ENCODE measurements around the gene SPEG. TPM values are rescaled to one million over a fixed set of nuclear protein-coding genes. Genes with fewer than 3 reads are reported as not detected.

SPEG gene
- total RNA-seq, 2 experiments from 2014 or later, result 2.1 to 2.3 TPM

GRCh38 chr2:219542931-219543595 lies 108.4 kb downstream of the SPEG start:
- no peaks in the 10 kb centered on the region for H3K9me3 Mint-ChIP-seq
- POLR2A ChIA-PET, result interaction anchor here (0.9 to 2.2 kb wide), 3 partner anchors 9 to 54 kb away, joined by 4 to 5 read pairs (median 4); no protein-coding TSS in a partner anchor
- intact Hi-C loops (cut with micrococcal nuclease), result loop anchor here (5.0 kb wide), 2 partner anchors 54 to 144 kb away; partner anchors contain the start of gene STK11IP

DNA sequence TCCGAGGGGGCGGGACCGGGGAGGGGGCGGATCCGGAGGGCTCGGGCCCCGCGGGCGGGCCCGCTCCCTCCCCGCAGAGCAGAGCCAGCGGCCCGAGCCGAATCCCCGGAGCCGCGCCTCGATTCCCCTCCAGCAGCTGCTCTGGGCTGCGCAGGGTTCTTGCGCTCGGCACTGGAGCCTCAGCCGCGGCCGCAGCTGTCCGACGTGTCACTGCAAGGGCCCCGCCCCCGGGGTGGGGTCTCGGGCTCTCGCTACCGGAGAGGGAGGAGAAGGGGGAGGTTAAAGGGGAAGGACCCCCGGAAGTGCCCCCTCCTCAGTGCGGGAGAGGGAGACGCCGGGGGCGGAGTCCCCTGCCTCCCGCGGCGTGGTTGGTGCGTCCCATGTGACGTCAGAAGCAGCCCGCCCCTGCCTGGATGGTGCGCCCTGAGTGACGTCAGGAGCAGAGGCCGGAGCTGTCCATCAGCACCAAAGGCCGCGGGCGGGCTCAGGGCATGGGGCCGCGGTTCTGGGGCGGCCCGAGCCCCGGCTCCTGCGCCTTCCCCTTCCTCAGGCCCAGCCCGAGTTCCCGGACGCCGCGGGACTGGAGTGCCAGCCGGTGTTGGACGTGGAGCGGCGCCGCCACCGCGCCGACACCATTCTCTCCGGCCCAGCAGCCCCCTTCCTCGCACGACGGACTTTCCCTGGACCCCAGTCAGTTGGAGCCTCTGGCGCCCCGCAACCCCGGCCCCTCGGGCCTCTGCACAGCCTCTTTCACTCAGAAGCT lies 109.1 kb downstream of the SPEG start, which contains the start of the genes CHPF and TMEM198:
Gene CHPF, minus strand, starts transcription at position 214 of the 763 bp plus-strand sequence. CDS start 271 bp downstream, outside the sequence.
Gene TMEM198, plus strand, starts transcription at position 433 of the 763 bp plus-strand sequence. CDS start 700 bp downstream, outside the sequence.
- Mint-ChIP-seq H3K4me1 (ENCODE audit: low read depth) (peaks cover 21% of the 10 kb centered on the region), H3K9me3 (no peaks in the 10 kb centered on the region), H3K27me3 (peaks cover 15% of the 10 kb centered on the region), H3K36me3 (ENCODE audit: low read depth) (peaks cover 8% of the 10 kb centered on the region), H3K27ac (peak within 1 kb of the TSS; percentile 77), H3K4me3 (peak within 1 kb of the TSS; percentile 93)
- POLR2A ChIA-PET, result interaction anchor here (0.9 to 1.5 kb wide), 2 partner anchors 8 to 52 kb away, joined by 3 to 4 read pairs; no protein-coding TSS in a partner anchor
- DNase-seq, result peak; percentile 97
- ATAC-seq, result peak; percentile 85
- intact Hi-C loops (cut with micrococcal nuclease), result loop anchor here (5.0 kb wide), 2 partner anchors 54 to 144 kb away; partner anchors contain the start of gene STK11IP
- CTCF ChIA-PET, result interaction anchor here (0.9 to 4.7 kb wide), 12 partner anchors 10 to 154 kb away, joined by 3 to 62 read pairs (median 6); partner anchors contain the start of genes GMPPA and STK11IP
- TF ChIP-seq CTCF (IDR thresholded peaks at IDR 0.05), result no peak

More at GRCh38 chr2:219542931-219543595, 108.4 kb downstream of the SPEG start:
- peaks cover 8% of the 10 kb centered on the region for H3K36me3 Mint-ChIP-seq (ENCODE audit: low read depth)
- H3K27me3 Mint-ChIP-seq, result peaks cover 12% of the 10 kb centered on the region
- peak overlapping the region; percentile 77 for H3K27ac Mint-ChIP-seq
- peak overlapping the region; percentile 93 for H3K4me3 Mint-ChIP-seq
- TF ChIP-seq CTCF (IDR thresholded peaks at IDR 0.05), result no peak
- ATAC-seq (peak; percentile 45), DNase-seq (peak; percentile 22)
- peaks cover 21% of the 10 kb centered on the region for H3K4me1 Mint-ChIP-seq (ENCODE audit: low read depth)
- CTCF ChIA-PET, result interaction anchor here (0.7 to 4.7 kb wide), 14 partner anchors 9 to 155 kb away, joined by 3 to 62 read pairs (median 6); partner anchors contain the start of genes GMPPA and STK11IP

GRCh38 chr2:219544567-219544966 lies 109.9 kb downstream of the SPEG start:
- ChIA-PET CTCF (interaction anchor here (0.9 to 3.3 kb wide), 4 partner anchors 9 to 98 kb away, joined by 3 to 26 read pairs (median 6); no protein-coding TSS in a partner anchor), POLR2A (interaction anchor here (0.9 to 1.5 kb wide), 2 partner anchors 8 to 51 kb away, joined by 3 to 4 read pairs; no protein-coding TSS in a partner anchor)
- peak overlapping the region; percentile 93 for H3K4me3 Mint-ChIP-seq
- H3K36me3 Mint-ChIP-seq (ENCODE audit: low read depth), result peaks cover 8% of the 10 kb centered on the region
- TF ChIP-seq CTCF (IDR thresholded peaks at IDR 0.05), result no peak
- H3K27ac Mint-ChIP-seq, result no peak overlapping the region
- DNase-seq (no peak), ATAC-seq (no peak)
- no peaks in the 10 kb centered on the region for H3K9me3 Mint-ChIP-seq
- peaks cover 16% of the 10 kb centered on the region for H3K27me3 Mint-ChIP-seq
- intact Hi-C loops (cut with micrococcal nuclease), result loop anchor here (5.0 kb wide), 2 partner anchors 53 to 143 kb away; partner anchors contain the start of gene STK11IP
- H3K4me1 Mint-ChIP-seq (ENCODE audit: low read depth), result peaks cover 21% of the 10 kb centered on the region

DNA sequence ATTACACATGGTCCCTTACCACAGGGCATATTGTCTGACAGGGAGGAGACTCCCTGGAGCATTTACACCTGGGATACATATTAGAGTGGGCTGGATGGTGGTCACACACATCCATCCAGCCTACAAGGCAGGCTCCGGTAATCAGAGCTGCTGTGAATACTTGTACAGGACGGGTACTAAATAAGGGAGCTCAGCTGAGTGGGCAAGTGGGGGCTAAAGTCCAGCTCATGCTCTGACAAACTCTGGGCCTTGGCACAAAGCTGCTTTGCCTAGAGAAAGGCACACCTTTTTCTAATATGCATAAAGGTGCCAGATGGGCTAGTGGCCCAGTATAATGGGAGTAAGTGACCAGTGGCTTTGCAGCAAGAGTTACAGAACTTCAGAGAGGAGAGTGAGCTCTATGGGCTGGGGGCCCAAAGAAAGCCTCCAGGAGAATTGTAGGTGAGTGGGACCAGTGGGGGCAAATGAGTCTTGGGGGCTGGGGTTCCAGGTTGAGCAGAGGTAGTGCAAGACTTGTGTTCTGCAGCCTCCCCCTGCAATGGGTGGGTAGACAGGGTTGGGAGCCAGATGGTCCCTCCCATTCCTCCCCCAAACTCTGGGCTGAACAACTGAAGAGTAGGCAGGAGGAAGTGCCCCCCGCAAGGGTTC lies 110.8 kb downstream of the SPEG start:
- H3K9me3 Mint-ChIP-seq, result no peaks in the 10 kb centered on the region
- no peak for DNase-seq
- intact Hi-C loops (cut with micrococcal nuclease), result no loop called here

More for the DNA sequence above, 110.8 kb downstream of the SPEG start:
- POLR2A ChIA-PET, result no interaction called here
- Mint-ChIP-seq H3K27ac (no peak overlapping the region), H3K36me3 (ENCODE audit: low read depth) (peaks cover 8% of the 10 kb centered on the region), H3K4me1 (ENCODE audit: low read depth) (peaks cover 21% of the 10 kb centered on the region), H3K27me3 (peaks cover 20% of the 10 kb centered on the region), H3K4me3 (no peak overlapping the region)
- no peak for TF ChIP-seq CTCF (IDR thresholded peaks at IDR 0.05)
- CTCF ChIA-PET, result interaction anchor here (1.1 to 3.3 kb wide), 4 partner anchors 15 to 97 kb away, joined by 3 to 26 read pairs (median 6); no protein-coding TSS in a partner anchor
- no peak for ATAC-seq

All from activated CD8-positive, alpha-beta T cell treated with anti-CD3 and anti-CD28 coated beads for 36 hours (primary cell).